GM21717 (cell line): ENCODE results near the gene UCHL5.
"Not testable (repeated sequence)": the region's sequence is repeated elsewhere in the genome, so short reads cannot be mapped to it uniquely, and the experiment has no call there.

Experiments used
- ATAC-seq: cut with Tn5 transposase; IDR thresholded peaks from one replicate; pipeline ENCODE4 v1.9.1; 2021; ENCODE audit warnings: mild to moderate bottlenecking, moderate library complexity; ENCODE audit not compliant: unreplicated experiment

The UCHL5 gene

DNA sequence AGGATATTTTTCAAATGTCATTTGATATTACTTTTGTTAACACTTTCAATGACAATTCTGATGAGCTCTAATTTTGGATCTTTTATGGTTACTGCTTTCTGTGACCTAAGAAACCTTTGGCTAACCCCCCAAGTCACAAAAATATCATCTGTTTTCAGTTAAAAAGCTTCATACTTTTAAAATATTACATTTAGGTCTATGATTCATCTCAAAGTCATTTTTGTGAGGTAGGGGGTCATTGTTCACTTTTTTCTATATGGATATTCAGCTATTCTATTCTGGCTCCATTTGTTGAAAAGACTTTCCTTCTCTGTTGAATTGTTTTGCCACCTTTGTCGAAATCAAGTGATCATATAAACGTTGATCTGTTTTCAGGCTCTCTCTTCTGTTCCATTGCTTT lies 44.8 kb downstream of the UCHL5 start:
- ATAC-seq, result no peak

- ATAC-seq, result no peak
Measured at GRCh38 chr1:193013707-193014106, 45.5 kb downstream of the UCHL5 start.

GRCh38 chr1:193013005-193013404 lies 46.2 kb downstream of the UCHL5 start:
- ATAC-seq, result no peak

DNA sequence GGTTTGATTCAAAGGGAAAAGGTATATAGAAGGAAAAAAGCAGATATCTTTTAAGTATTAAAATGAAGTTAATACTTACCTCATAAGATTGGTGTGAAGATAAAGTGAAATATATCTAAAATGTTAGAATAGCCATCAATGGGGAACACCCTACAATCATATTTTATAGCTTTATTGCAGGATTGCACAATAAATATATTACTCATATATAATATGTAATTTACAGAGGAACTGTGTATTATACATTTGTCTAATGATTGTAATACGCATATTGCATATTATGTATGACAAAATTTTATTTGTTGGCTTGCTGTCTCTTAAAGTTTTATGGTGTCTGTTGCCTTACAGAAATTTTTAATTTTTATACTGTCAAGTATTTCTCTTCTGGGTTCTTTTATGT lies 47.8 kb downstream of the UCHL5 start:
- no peak for ATAC-seq

- ATAC-seq, result no peak
Measured at GRCh38 chr1:193009501-193009900, 49.7 kb downstream of the UCHL5 start.

GRCh38 chr1:193005785-193006184 lies 53.4 kb downstream of the UCHL5 start:
- ATAC-seq, result no peak

DNA sequence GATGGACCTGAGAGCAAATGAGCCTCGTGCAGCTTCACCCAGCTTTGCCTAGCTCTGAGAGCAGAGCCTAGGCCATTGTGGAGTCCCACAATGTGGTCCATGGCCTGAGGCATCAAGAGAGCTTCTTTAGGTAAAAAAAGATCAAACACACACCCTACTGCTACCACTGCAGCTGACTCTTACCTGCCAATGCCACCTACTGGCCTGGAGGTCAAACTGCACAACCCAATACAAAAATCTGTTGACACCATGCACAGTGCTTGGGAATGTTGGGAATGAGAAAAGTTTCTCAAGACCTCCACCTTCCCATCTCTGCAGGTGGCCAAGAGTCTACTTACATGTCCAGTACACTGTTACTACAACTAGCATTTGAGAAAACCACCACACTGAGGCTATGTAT lies 60.6 kb downstream of the UCHL5 start:
- ATAC-seq, result no peak

DNA sequence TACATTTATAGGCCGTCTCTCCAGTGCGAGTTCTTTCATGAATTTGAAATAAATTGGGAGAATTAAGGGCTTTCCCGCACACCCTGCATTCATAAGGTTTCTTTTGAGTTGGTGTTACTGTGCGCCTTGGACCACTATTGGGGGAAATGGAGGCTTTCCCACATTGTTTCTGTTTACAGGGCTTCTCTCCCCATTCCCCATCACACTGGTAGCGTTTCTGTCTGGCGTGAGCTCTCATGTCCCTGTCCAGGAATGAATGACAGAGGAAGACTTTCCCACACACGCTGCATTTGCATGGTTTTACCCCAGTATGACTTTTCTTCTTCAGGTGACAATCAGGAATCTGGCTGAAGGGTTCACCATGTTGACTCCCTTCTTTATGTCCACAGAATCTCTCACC lies 65.0 kb downstream of the UCHL5 start:
- ATAC-seq, result no peak

DNA sequence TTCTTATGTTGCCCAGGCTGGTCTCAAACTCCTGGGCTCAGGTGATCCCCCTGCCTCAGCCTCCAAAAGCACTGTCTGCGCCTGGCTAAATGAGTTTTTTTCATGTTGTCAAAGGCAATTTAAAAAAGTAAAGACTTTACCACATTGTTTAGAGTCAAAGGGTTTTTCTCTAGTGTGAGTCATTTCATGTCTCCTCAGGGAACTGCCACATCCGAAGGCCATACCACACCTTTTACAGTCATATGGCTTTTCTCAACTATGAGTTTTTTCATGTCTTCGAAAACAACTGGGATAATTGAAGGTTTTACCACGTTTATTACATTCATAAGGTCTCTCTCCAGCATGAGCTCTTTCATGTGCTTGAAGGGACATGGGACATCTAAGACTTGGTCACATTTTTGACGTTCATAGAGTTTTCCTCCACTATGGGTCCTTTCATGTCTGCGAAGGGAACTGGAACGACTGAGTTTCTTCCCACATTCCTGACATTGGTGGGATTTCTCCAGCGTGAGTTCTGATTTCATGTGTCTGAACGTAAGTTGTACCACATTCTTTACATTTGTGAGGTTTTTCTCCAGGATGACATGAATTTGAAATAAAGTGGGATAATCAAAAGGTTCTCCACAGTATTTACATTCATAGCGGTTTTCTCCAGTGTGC lies 65.6 kb downstream of the UCHL5 start:
- no peak for ATAC-seq

- not testable (repeated sequence) for ATAC-seq
Measured at GRCh38 chr1:192986748-192987334, 72.3 kb downstream of the UCHL5 start.

DNA sequence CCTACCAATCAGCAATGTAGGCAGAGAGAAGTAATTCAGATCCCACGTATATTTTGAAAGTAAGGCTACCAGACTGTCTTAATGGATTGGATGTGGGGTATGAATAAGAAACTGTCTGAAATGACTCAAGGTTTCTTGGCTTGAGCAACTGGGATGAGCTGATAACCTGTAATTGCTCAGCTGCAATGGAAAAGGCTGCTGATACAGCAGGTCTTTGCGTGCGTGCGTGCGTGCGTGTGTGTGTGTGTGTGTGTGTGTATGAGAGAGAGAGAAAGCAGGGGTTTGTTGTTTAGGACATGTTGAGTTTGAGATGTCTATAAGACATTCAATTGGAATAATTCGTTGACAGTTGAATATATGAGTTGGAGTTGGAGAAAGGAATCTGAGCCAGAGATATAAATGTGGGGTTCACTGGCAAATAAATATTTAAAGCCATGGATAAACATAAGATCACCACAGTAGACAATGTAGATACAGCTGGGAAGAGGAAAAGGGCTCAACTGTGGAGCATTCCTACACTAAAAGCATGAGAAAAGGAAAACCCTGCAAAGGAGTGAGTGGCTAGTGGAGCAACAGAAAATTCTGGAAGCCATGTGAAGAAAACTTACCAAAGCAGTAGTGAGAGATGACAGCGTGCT lies 72.9 kb downstream of the UCHL5 start:
- ATAC-seq, result no peak

- ATAC-seq, result peak; percentile 41
Measured at GRCh38 chr1:192984080-192984479, 75.1 kb downstream of the UCHL5 start.

- ATAC-seq, result peak; percentile 86
Measured at GRCh38 chr1:192983349-192983980, 75.7 kb downstream of the UCHL5 start.

DNA sequence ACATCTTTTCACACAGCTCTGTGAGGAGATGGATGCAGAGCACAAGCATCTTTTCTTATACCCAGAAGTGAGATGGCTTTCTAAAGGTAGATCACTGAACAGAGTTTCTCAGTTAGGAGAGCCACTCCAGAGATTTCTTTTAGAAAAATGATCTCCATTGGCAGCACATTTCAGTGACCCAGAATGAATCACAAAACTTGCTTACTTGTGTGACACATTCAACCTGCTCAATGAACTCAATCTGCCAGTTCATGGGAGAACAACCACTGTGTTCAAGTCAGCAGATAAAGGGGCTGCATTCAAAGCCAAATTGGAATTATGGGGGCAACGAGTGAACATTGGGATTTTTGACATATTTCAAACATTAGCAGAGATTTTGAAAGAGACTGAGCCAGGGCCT lies 78.3 kb downstream of the UCHL5 start:
- no peak for ATAC-seq

DNA sequence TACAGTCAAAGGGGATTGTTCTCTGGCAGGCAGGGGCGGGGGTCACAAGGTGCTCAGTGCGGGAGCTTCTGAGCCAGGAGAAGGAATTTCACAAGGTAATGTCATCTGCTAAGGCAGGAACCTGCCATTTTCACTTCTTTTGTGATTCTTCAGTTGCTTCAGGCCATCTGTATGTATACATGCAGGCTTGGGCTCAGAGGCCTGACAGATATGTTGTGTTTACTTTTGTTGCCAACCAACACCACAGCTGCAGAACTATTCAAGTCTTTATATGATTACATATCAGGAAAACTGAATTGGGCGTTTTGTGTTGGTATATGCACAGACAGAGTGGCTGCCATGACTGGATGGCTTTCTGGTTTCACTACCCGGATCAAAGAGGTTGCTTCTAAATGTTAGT lies 78.8 kb downstream of the UCHL5 start:
- ATAC-seq, result not testable (repeated sequence)

DNA sequence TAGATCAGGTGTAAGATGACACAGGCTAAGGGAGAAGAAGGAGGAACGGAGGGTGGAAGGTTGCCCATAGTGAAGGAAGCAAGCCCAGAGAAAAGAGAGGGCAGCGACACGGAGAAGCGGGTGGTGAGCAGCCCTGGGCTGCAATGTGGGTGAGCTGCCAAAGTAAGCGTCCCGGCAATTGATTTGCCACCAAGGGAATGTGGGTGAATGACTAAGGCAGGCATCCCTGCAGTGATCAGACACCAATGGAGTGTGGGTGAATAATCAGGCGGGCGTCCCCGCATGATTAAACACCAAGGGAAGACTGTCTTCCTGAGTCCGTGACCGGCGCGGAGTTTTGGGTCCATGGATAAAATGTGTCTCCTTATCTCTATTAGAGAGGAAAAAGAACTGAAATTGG lies 79.6 kb downstream of the UCHL5 start:
- no peak for ATAC-seq

DNA sequence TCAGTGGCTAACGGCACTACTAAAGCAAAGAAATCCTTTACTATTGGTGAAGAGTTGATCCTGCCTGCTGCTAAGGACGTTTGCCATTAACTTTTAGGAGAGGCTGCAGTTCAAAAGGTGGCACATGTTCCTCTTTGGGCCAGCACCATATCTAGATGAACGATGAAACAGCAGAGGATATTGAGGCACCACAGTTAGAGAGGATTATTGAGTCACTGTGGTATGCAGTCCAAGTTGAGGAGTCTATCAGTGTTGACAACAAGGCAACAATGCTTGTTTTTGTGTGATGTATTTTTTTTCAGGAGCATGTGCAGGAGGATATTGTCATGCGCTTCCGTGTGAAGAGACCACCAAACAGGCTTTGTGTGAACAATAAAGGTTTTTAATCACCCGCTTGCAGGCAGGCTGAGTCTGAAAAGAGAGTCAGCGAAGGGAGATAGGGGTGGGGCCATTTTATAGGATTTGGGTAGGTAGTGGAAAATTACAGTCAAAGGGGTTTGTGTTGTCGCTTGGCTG lies 80.9 kb downstream of the UCHL5 start:
- ATAC-seq, result no peak

DNA sequence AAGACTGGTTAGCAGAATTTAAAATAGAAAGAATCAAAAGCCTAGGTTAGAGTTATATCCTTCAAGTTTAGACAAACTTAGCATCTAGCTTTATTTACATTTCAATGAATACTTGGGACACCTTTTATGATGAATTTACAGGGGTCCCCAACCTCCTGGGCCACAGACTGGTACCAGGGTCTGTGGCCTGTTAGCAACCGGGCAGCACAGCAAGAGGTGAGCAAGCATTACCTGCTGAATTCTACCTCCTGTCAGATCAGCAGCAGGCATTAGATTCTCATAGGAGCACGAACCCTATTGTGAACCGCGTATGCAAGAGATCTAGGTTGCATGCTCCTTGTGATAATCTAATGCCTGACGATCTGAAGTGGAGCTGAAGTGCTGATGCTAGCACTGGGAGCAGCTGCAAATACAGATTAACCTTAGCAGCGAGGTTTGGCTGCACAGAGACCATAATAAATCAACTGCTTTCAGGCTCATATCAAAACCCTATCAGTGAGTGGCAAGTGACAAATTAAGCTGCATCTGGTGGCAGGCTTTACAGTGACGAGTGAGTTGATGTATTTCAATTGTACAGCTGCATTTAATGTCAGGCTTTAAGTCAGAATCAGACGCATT lies 82.0 kb downstream of the UCHL5 start:
- ATAC-seq, result no peak

GRCh38 chr1:192976576-192976975 lies 82.6 kb downstream of the UCHL5 start:
- ATAC-seq, result no peak

DNA sequence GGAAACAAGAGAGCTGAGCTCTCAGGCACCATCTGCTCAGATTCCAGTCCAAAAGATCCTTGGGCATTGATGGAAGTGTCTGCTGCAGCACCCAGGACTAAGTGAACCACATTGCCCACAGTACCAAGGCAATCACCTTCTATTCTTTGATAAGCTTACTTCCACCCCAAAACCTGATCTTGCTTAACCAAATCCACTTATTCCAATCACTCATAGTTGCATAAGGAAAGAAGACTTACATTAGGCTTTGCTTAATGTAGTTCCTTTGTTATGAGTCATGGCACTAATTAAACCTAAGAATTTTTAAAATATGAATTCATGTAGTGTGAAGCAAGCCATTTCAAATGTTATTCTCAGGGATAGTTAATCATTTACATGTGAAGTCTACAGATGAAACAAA lies 84.5 kb downstream of the UCHL5 start:
- ATAC-seq, result no peak

- no peak for ATAC-seq
Measured at GRCh38 chr1:192973988-192974387, 85.2 kb downstream of the UCHL5 start.
